ENCODE results near the gene MDH1. TPM values are rescaled to one million over a fixed set of nuclear protein-coding genes. Genes with fewer than 3 reads are reported as not detected.
"Not testable (repeated sequence)": the region's sequence is repeated elsewhere in the genome, so short reads cannot be mapped to it uniquely, and the experiment has no call there.

The MDH1 gene
- total RNA-seq, 4 donors from 2014 or later: 134 to 229 (median 190) TPM

GRCh38 chr2:63553049-63553448 lies 35.7 kb upstream of the MDH1 start:
- H3K4me1 ChIP-seq: peaks cover 2 to 13% (median 9%) of the 10 kb centered on the region in 3 donors
- TF ChIP-seq POLR2AphosphoS5 (IDR thresholded peaks at IDR 0.05) (no peak), EP300 (IDR thresholded peaks at IDR 0.05) (no peak), POLR2A (IDR thresholded peaks at IDR 0.05) (no peak)
- TF ChIP-seq, protein P1, sequence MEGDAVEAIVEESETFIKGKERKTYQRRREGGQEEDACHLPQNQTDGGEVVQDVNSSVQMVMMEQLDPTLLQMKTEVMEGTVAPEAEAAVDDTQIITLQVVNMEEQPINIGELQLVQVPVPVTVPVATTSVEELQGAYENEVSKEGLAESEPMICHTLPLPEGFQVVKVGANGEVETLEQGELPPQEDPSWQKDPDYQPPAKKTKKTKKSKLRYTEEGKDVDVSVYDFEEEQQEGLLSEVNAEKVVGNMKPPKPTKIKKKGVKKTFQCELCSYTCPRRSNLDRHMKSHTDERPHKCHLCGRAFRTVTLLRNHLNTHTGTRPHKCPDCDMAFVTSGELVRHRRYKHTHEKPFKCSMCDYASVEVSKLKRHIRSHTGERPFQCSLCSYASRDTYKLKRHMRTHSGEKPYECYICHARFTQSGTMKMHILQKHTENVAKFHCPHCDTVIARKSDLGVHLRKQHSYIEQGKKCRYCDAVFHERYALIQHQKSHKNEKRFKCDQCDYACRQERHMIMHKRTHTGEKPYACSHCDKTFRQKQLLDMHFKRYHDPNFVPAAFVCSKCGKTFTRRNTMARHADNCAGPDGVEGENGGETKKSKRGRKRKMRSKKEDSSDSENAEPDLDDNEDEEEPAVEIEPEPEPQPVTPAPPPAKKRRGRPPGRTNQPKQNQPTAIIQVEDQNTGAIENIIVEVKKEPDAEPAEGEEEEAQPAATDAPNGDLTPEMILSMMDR (IDR thresholded peaks at IDR 0.05): no peak
- no peak overlapping the region for H3K27ac ChIP-seq
- no peak for ATAC-seq
- peaks cover 0 to 9% of the 10 kb centered on the region in 2 donors for H3K36me3 ChIP-seq
- H3K27me3 ChIP-seq: no peaks in the 10 kb centered on the region
- 18 to 20% methylated on average over 4 of the region's 4 CpGs for WGBS, 2 donors (ENCODE audit: low coverage in 1 of 2)
- H3K9me3 ChIP-seq: peaks cover 0 to 13% (median 0%) of the 10 kb centered on the region in 3 donors
- H3K4me3 ChIP-seq: no peak overlapping the region

DNA sequence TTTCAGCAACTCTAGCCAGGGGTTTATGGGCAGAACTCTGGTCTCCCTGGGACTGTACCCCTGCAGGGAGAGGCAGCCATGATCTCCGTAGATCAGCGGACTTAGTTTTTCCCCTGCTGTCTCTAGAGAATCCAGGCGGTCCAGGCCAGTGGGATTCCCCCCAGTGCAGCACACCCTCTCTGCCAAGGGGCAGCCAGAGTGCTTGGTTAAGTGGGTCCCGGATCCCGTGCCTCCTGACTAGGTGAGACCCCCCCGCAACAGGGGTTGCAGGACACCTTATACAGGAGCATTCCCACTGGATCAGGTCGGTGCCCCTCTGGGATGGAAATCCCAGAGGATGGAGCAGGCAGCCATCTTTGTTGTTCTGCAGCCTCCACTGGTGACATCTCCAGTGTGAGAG lies 33.5 kb upstream of the MDH1 start:
- no CpG with 5 or more reads among the region's 7 CpGs for WGBS, 2 donors (ENCODE audit: low coverage in 1 of 2)
- Histone ChIP-seq H3K27ac (no peak overlapping the region), H3K4me3 (no peak overlapping the region), H3K27me3 (no peaks in the 10 kb centered on the region), H3K9me3 (peaks cover 0 to 25% (median 0%) of the 10 kb centered on the region in 3 donors), H3K36me3 (peaks cover 0 to 9% of the 10 kb centered on the region in 2 donors), H3K4me1 (peaks cover 2 to 13% (median 9%) of the 10 kb centered on the region in 3 donors)
- no peak for ATAC-seq
- TF ChIP-seq POLR2A (IDR thresholded peaks at IDR 0.05) (no peak), EP300 (IDR thresholded peaks at IDR 0.05) (no peak), POLR2AphosphoS5 (IDR thresholded peaks at IDR 0.05) (no peak)
- TF ChIP-seq, protein P1 (IDR thresholded peaks at IDR 0.05): no peak

- WGBS, 2 donors (ENCODE audit: low coverage in 1 of 2): 77 to 81% methylated on average over 2 to 3 of the region's 3 CpGs
- Histone ChIP-seq H3K4me3 (no peak overlapping the region), H3K4me1 (peaks cover 2 to 13% (median 9%) of the 10 kb centered on the region in 3 donors), H3K27me3 (no peaks in the 10 kb centered on the region), H3K27ac (no peak overlapping the region), H3K9me3 (peaks cover 0 to 32% (median 0%) of the 10 kb centered on the region in 3 donors), H3K36me3 (peaks cover 0 to 10% of the 10 kb centered on the region in 2 donors)
- TF ChIP-seq POLR2AphosphoS5 (IDR thresholded peaks at IDR 0.05): no peak
- no peak for TF ChIP-seq EP300 (IDR thresholded peaks at IDR 0.05)
- TF ChIP-seq, protein P1 (IDR thresholded peaks at IDR 0.05): no peak
- no peak for TF ChIP-seq POLR2A (IDR thresholded peaks at IDR 0.05)
- ATAC-seq: no peak
These were observed 32.8 kb upstream of the MDH1 start for GRCh38 chr2:63555931-63556330.

DNA sequence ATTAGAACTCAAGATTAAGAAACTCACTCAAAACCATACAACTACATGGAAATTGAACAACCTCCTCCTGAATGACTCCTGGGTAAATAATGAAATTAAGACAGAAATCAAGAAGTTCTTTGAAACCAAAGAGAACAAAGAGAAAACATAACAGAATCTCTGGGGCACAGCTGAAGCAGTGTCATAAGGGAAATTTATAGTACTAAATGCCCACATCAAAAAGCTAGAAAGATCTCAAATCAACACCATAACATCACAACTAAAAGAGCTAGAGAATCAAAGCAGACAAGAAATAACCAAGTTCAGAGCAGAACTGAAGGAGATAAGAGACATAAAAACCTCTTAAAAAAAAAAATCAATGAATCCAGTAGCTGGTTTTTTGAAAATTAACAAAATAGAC lies 30.9 kb upstream of the MDH1 start:
- H3K36me3 ChIP-seq: peaks cover 0 to 19% of the 10 kb centered on the region in 2 donors
- not testable (repeated sequence) for ATAC-seq
- H3K9me3 ChIP-seq: peaks cover 0 to 36% (median 0%) of the 10 kb centered on the region in 3 donors

DNA sequence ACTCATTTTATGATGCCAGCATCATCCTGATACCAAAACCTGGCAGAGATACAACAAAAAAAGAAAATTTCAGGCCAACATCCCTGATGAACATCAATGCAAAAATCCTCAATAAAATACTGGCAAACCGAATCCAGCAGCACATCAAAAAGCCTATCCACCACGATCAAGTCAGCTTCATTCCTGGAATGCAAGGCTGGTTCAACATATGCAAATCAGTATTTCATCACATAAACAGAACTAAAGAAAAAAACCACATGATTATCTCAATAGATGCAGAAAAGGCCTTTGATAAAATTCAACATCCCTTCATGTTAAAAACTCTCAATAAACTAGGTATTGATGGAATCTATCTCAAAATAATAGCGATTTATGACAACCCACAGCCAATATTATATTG lies 29.8 kb upstream of the MDH1 start:
- peaks cover 0 to 19% of the 10 kb centered on the region in 2 donors for H3K36me3 ChIP-seq

More for the DNA sequence above, 30.9 kb upstream of the MDH1 start:
- H3K4me3 ChIP-seq, H3K4me1 ChIP-seq, H3K27ac ChIP-seq, H3K27me3 ChIP-seq: not testable (repeated sequence)

GRCh38 chr2:63562751-63563150 lies 26.0 kb upstream of the MDH1 start:
- H3K27ac ChIP-seq: no peak overlapping the region
- peaks cover 0 to 23% (median 0%) of the 10 kb centered on the region in 3 donors for H3K9me3 ChIP-seq
- no peak overlapping the region for H3K4me3 ChIP-seq
- TF ChIP-seq, protein P1 (IDR thresholded peaks at IDR 0.05): no peak
- TF ChIP-seq POLR2A (IDR thresholded peaks at IDR 0.05): no peak
- TF ChIP-seq POLR2AphosphoS5 (IDR thresholded peaks at IDR 0.05): no peak
- no peak for TF ChIP-seq EP300 (IDR thresholded peaks at IDR 0.05)
- H3K4me1 ChIP-seq: no peaks in the 10 kb centered on the region
- ATAC-seq: no peak
- H3K27me3 ChIP-seq: no peaks in the 10 kb centered on the region
- H3K36me3 ChIP-seq: peaks cover 0 to 10% of the 10 kb centered on the region in 2 donors

More for the DNA sequence above, 29.8 kb upstream of the MDH1 start:
- H3K4me1 ChIP-seq, H3K4me3 ChIP-seq, H3K27ac ChIP-seq, H3K27me3 ChIP-seq, ATAC-seq: not testable (repeated sequence)
- H3K9me3 ChIP-seq: peaks cover 0 to 36% (median 0%) of the 10 kb centered on the region in 3 donors
- 67 to 68% methylated on average over 3 of the region's 3 CpGs for WGBS, 2 donors (ENCODE audit: low coverage in 1 of 2)
